Loucy (cell line): ENCODE measurements around the gene NPIPA8.
"Not testable (repeated sequence)": the region's sequence is repeated elsewhere in the genome, so short reads cannot be mapped to it uniquely, and the experiment has no call there.

Experiments
- H2AFZ ChIP-seq: fragments of 200-600 bp; sonication (generic); 2 replicates; pipeline ENCODE4 v1.6.0; 2016; ENCODE audit warnings: antibody characterized with exemption, mild to moderate bottlenecking, low read length, moderate library complexity
- H3F3A ChIP-seq: fragments of 200-600 bp; 2 replicates; pipeline ENCODE4 v1.6.0; 2016; ENCODE audit warnings: antibody characterized with exemption, low read depth, mild to moderate bottlenecking
- H3K27me3 ChIP-seq: fragments of 200-600 bp; sonication (generic); 2 replicates; pipeline ENCODE4 v1.6.1; 2014; ENCODE audit warnings: low read length, mild to moderate bottlenecking; ENCODE audit not compliant: insufficient read depth, poor library complexity, severe bottlenecking
- H3K36me3 ChIP-seq: fragments of 200-600 bp; sonication (generic); 2 replicates; pipeline ENCODE4 v1.6.1; 2016; ENCODE audit warnings: low read length; ENCODE audit not compliant: insufficient read depth
- H3K4me1 ChIP-seq: fragments of 200-600 bp; sonication (generic); 2 replicates; pipeline ENCODE4 v1.5.1; 2014; ENCODE audit warnings: low read length, mild to moderate bottlenecking; ENCODE audit not compliant: insufficient read depth, poor library complexity, severe bottlenecking
- H3K4me2 ChIP-seq: fragments of 200-600 bp; sonication (generic); 2 replicates; pipeline ENCODE4 v1.6.0; 2014; ENCODE audit warnings: antibody characterized with exemption, low read length, low read depth, mild to moderate bottlenecking; ENCODE audit not compliant: poor library complexity, severe bottlenecking
- H3K4me3 ChIP-seq: fragments of 200-600 bp; sonication (generic); 2 replicates; pipeline ENCODE4 v1.5.1; 2014; ENCODE audit warnings: low read length, mild to moderate bottlenecking, mixed read lengths; ENCODE audit not compliant: poor library complexity, severe bottlenecking
- H3K79me2 ChIP-seq: fragments of 200-600 bp; sonication (generic); 2 replicates; pipeline ENCODE4 v1.6.1; 2014; ENCODE audit warnings: low read length; ENCODE audit not compliant: insufficient read depth
- H3K9ac ChIP-seq: fragments of 200-600 bp; sonication (generic); 2 replicates; pipeline ENCODE4 v1.6.0; 2014; ENCODE audit warnings: mild to moderate bottlenecking, low read depth, low read length, moderate library complexity; ENCODE audit not compliant: poor library complexity, severe bottlenecking
- H3K9me2 ChIP-seq: fragments of 200-600 bp; sonication (generic); replicated peaks from 2 replicates; pipeline ENCODE4 v1.6.1; 2016; ENCODE audit warnings: low read depth, low read length, mixed read lengths
- H3K9me3 ChIP-seq: fragments of 200-600 bp; sonication (generic); 2 replicates; pipeline ENCODE4 v1.6.1; 2014; ENCODE audit warnings: mild to moderate bottlenecking, antibody characterized with exemption, low read length, low read depth; ENCODE audit not compliant: insufficient read depth
- H4K20me1 ChIP-seq: fragments of 200-600 bp; sonication (generic); 2 replicates; pipeline ENCODE4 v1.6.0; 2014; ENCODE audit warnings: antibody characterized with exemption, low read length, mild to moderate bottlenecking; ENCODE audit not compliant: insufficient read depth, poor library complexity, severe bottlenecking

The NPIPA8 gene

GRCh38 chr16:18341986-18342385 lies 5.5 kb upstream of the NPIPA8 start:
- not testable (repeated sequence) for H2AFZ ChIP-seq, H3K4me3 ChIP-seq, H3K4me1 ChIP-seq, H3F3A ChIP-seq, H3K4me2 ChIP-seq, H4K20me1 ChIP-seq, H3K79me2 ChIP-seq, H3K27me3 ChIP-seq, H3K9me2 ChIP-seq, H3K36me3 ChIP-seq, H3K9me3 ChIP-seq, H3K9ac ChIP-seq

- H4K20me1 ChIP-seq, H2AFZ ChIP-seq, H3K4me1 ChIP-seq, H3K4me2 ChIP-seq, H3F3A ChIP-seq, H3K79me2 ChIP-seq, H3K9ac ChIP-seq, H3K27me3 ChIP-seq, H3K9me2 ChIP-seq, H3K4me3 ChIP-seq, H3K36me3 ChIP-seq, H3K9me3 ChIP-seq: not testable (repeated sequence)
Observed at GRCh38 chr16:18341417-18341960, 5.0 kb upstream of the NPIPA8 start.

GRCh38 chr16:18339210-18339609 lies 2.7 kb upstream of the NPIPA8 start:
- not testable (repeated sequence) for H4K20me1 ChIP-seq, H3K27me3 ChIP-seq, H3K9ac ChIP-seq, H3K9me2 ChIP-seq, H3K4me2 ChIP-seq, H3K9me3 ChIP-seq, H3K79me2 ChIP-seq, H2AFZ ChIP-seq, H3K4me1 ChIP-seq, H3K4me3 ChIP-seq, H3K36me3 ChIP-seq, H3F3A ChIP-seq

- not testable (repeated sequence) for H3K4me1 ChIP-seq, H2AFZ ChIP-seq, H3K9ac ChIP-seq, H3K27me3 ChIP-seq, H3K4me2 ChIP-seq, H3K9me3 ChIP-seq, H3F3A ChIP-seq, H3K9me2 ChIP-seq, H3K79me2 ChIP-seq, H3K36me3 ChIP-seq, H4K20me1 ChIP-seq, H3K4me3 ChIP-seq
Observed at GRCh38 chr16:18311811-18312210, 24.7 kb downstream of the NPIPA8 start.

- not testable (repeated sequence) for H3K4me2 ChIP-seq, H2AFZ ChIP-seq, H3K4me1 ChIP-seq, H3K79me2 ChIP-seq, H3K9ac ChIP-seq, H3F3A ChIP-seq, H4K20me1 ChIP-seq, H3K9me2 ChIP-seq, H3K36me3 ChIP-seq, H3K9me3 ChIP-seq, H3K27me3 ChIP-seq, H3K4me3 ChIP-seq
Observed at GRCh38 chr16:18309159-18309558, 27.4 kb downstream of the NPIPA8 start.

GRCh38 chr16:18307241-18307640 lies 29.3 kb downstream of the NPIPA8 start:
- H3K27me3 ChIP-seq, H3K36me3 ChIP-seq, H3K9ac ChIP-seq, H3K9me3 ChIP-seq, H3K4me2 ChIP-seq, H4K20me1 ChIP-seq, H3K79me2 ChIP-seq, H3F3A ChIP-seq, H2AFZ ChIP-seq, H3K4me3 ChIP-seq, H3K9me2 ChIP-seq, H3K4me1 ChIP-seq: not testable (repeated sequence)

GRCh38 chr16:18306066-18306465 lies 30.5 kb downstream of the NPIPA8 start:
- not testable (repeated sequence) for H2AFZ ChIP-seq, H3K9me3 ChIP-seq, H3K9me2 ChIP-seq, H4K20me1 ChIP-seq, H3K4me2 ChIP-seq, H3F3A ChIP-seq, H3K27me3 ChIP-seq, H3K4me3 ChIP-seq, H3K4me1 ChIP-seq, H3K36me3 ChIP-seq, H3K79me2 ChIP-seq, H3K9ac ChIP-seq
